ENCODE measurements around the gene SFXN5.

DNA sequence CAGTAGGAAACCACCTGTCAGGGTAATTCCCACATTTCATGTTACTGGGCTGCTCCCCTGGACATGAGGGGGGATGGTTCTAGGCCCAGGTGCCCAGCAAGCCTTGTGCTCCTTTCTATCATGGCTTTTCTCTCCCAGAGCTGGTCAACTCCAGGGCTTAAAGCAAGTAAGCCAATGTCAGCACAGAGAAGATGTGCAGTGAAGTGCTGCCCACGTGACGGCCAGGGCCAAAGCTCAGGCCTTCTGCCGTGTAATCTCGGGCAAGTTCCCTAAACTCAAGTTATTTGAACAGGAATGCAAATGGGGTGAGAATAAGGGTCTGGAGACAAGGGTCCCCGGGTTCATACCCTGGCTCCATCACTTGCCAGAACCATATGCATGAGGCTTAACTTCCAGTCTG is 16.5 kb downstream of the SFXN5 start:
- TF ChIP-seq, protein P1, sequence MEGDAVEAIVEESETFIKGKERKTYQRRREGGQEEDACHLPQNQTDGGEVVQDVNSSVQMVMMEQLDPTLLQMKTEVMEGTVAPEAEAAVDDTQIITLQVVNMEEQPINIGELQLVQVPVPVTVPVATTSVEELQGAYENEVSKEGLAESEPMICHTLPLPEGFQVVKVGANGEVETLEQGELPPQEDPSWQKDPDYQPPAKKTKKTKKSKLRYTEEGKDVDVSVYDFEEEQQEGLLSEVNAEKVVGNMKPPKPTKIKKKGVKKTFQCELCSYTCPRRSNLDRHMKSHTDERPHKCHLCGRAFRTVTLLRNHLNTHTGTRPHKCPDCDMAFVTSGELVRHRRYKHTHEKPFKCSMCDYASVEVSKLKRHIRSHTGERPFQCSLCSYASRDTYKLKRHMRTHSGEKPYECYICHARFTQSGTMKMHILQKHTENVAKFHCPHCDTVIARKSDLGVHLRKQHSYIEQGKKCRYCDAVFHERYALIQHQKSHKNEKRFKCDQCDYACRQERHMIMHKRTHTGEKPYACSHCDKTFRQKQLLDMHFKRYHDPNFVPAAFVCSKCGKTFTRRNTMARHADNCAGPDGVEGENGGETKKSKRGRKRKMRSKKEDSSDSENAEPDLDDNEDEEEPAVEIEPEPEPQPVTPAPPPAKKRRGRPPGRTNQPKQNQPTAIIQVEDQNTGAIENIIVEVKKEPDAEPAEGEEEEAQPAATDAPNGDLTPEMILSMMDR (optimal IDR thresholded peaks at IDR 0.05 in 1 of 3, IDR thresholded peaks at IDR 0.05 in 1 of 3, conservative IDR thresholded peaks at IDR 0.05 in 1 of 3; ENCODE audit: extremely low read depth in 1 of 3, insufficient read depth in 2 of 3, low read length in 3 of 3): no peak
- no peak for TF ChIP-seq EZH2 (IDR thresholded peaks at IDR 0.05; ENCODE audit: low read length)
